Activated B cell treated with CpG ODN at 0.5 μM for 24 hours (primary cell): Measurements from ENCODE around the gene SERBP1. TPM values are rescaled to one million over a fixed set of nuclear protein-coding genes. Genes with fewer than 3 reads are reported as not detected.

Source experiments
- ATAC-seq: fragments of 200-7000 bp; cut with Tn5 transposase; one replicate; pipeline ENCODE4 v1.10.0; 2021; ENCODE audit warnings: low read depth, mild to moderate bottlenecking, moderate library complexity
- CTCF ChIA-PET: fragments of 350-600 bp; sonication (Branson Sonifier 250); formaldehyde crosslinking; loops from one replicate; lab custom pipeline; 2021; ENCODE audit warnings: antibody characterized with exemption; lab: Charles Lee
- POLR2A ChIA-PET: fragments of 350-600 bp; sonication (Branson Sonifier 250); formaldehyde crosslinking; loops from one replicate; lab custom pipeline; 2021; ENCODE audit warnings: antibody characterized with exemption; lab: Charles Lee
- DNase-seq: peaks from one replicate; pipeline ENCODE4 v3.0.0; 2022
- H3K27ac Mint-ChIP-seq: one replicate; pipeline ENCODE4 v1.8.0; 2020; ENCODE audit warnings: mixed read lengths
- H3K27me3 Mint-ChIP-seq: one replicate; pipeline ENCODE4 v1.8.0; 2021; ENCODE audit warnings: mixed read lengths
- H3K36me3 Mint-ChIP-seq: one replicate; pipeline ENCODE4 v1.8.0; 2021; ENCODE audit warnings: low read depth, mixed read lengths
- H3K4me1 Mint-ChIP-seq: one replicate; pipeline ENCODE4 v1.8.0; 2021; ENCODE audit warnings: mixed read lengths
- H3K4me3 Mint-ChIP-seq: one replicate; pipeline ENCODE4 v1.8.0; 2020; ENCODE audit warnings: mild to moderate bottlenecking, mixed read lengths
- H3K9me3 Mint-ChIP-seq: one replicate; pipeline ENCODE4 v1.8.0; 2020; ENCODE audit warnings: mixed read lengths
- CTCF ChIP-seq: fragments of 200-600 bp; IDR thresholded peaks from one replicate; pipeline ENCODE4 v1.8.0; 2022; ENCODE audit warnings: antibody characterized with exemption, mild to moderate bottlenecking
- intact Hi-C: fragments of 100-400 bp; cut with micrococcal nuclease; formaldehyde crosslinking; loops from one replicate; pipeline ENCODE4 v1.15.1; 2024
- total RNA-seq: library from RNA; stranded (reverse); gene quantifications from 2 replicates; pipeline ENCODE4 v1.2.3, GENCODE V29; 2022

The SERBP1 gene
- total RNA-seq, 1 donor from 2014 or later, result 222 TPM

DNA sequence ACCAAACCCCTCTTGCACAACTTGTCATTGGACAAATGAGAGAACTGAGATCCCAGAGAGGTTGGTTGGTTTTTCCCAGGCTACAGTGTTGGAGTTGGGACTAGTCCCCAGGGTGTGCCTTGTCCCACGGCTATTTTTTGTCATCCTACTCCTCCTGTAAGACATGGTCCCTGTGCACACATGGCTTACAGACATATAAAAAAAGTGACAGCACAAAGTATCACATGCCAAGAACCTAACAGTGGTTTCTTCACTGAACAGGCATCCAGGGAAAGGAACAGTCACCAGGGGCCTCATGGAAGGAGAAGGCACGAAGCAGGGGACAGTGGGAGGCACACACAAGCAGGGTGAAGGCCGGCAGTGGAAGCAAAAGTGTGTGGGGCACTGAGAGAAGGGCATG is 36.5 kb downstream of the SERBP1 start:
- ChIA-PET POLR2A (no interaction called here), CTCF (no interaction called here)
- no peak overlapping the region for H3K27ac Mint-ChIP-seq
- no peaks in the 10 kb centered on the region for H3K27me3 Mint-ChIP-seq
- intact Hi-C loops, result no loop called here
- no peak for TF ChIP-seq CTCF
- ATAC-seq (no peak), DNase-seq (no peak)
- H3K36me3 Mint-ChIP-seq, result no peaks in the 10 kb centered on the region
- H3K4me1 Mint-ChIP-seq, result no peaks in the 10 kb centered on the region
- no peaks in the 10 kb centered on the region for H3K9me3 Mint-ChIP-seq
- H3K4me3 Mint-ChIP-seq, result no peak overlapping the region

GRCh38 chr1:67393240-67393639 is 37.0 kb downstream of the SERBP1 start:
- H3K27ac Mint-ChIP-seq, result no peak overlapping the region
- no peaks in the 10 kb centered on the region for H3K9me3 Mint-ChIP-seq
- ATAC-seq, result no peak
- no peak for TF ChIP-seq CTCF
- no peak for DNase-seq
- H3K27me3 Mint-ChIP-seq, result no peaks in the 10 kb centered on the region
- CTCF ChIA-PET, result no interaction called here
- POLR2A ChIA-PET, result no interaction called here
- no peak overlapping the region for H3K4me3 Mint-ChIP-seq
- no peaks in the 10 kb centered on the region for H3K36me3 Mint-ChIP-seq
- intact Hi-C loops, result no loop called here
- H3K4me1 Mint-ChIP-seq, result no peaks in the 10 kb centered on the region

- DNase-seq (no peak), ATAC-seq (no peak)
- H3K4me1 Mint-ChIP-seq, result no peaks in the 10 kb centered on the region
- intact Hi-C loops, result no loop called here
- H3K4me3 Mint-ChIP-seq, result no peak overlapping the region
- H3K36me3 Mint-ChIP-seq, result peaks cover 6% of the 10 kb centered on the region
- no peak for TF ChIP-seq CTCF
- no peak overlapping the region for H3K27ac Mint-ChIP-seq
- POLR2A ChIA-PET, result interaction anchor here (0.7 kb wide), 1 partner anchor 13 kb away, joined by 5 read pairs; no protein-coding TSS in a partner anchor
- CTCF ChIA-PET, result no interaction called here
- H3K27me3 Mint-ChIP-seq, result no peaks in the 10 kb centered on the region
- no peaks in the 10 kb centered on the region for H3K9me3 Mint-ChIP-seq
Observed at GRCh38 chr1:67390041-67390887, 39.9 kb downstream of the SERBP1 start.

DNA sequence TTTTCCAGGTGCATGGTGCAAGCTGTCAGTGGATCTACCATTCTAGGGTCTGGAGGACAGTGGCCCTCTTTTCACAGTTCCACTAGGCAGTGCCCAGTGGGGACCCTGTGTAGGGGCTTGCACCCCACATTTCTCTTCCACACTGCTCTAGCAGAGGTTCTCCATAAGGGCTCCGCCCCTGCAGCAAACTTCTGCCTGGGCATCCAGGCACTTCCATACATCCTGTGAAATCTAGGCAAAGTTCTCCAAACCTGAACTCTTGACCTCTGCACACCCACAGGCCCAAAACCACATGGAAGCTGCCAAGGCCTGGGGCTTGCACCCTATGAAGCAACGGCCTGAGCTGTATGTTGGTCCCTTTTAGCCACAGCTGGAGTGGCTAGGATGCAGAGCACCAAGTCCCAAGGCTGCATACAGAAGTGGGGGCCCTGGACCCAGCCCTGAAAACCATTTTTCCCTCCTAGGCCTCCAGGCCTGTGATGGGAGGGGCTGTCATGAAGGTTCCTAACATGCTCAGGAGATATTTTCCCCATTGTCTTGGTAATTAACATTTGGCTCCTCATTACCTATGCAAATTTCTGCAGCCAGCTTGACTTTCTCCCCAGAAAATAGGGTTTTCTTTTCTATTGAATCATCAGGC is 46.1 kb downstream of the SERBP1 start:
- ChIA-PET POLR2A (no interaction called here), CTCF (no interaction called here)
- H3K9me3 Mint-ChIP-seq, result peaks cover 21% of the 10 kb centered on the region
- intact Hi-C loops, result no loop called here
- no peaks in the 10 kb centered on the region for H3K27me3 Mint-ChIP-seq
- no peaks in the 10 kb centered on the region for H3K4me1 Mint-ChIP-seq
- TF ChIP-seq CTCF, result no peak
- DNase-seq, result no peak
- ATAC-seq, result no peak
- peaks cover 16% of the 10 kb centered on the region for H3K36me3 Mint-ChIP-seq
- no peak overlapping the region for H3K4me3 Mint-ChIP-seq
- H3K27ac Mint-ChIP-seq, result no peak overlapping the region

DNA sequence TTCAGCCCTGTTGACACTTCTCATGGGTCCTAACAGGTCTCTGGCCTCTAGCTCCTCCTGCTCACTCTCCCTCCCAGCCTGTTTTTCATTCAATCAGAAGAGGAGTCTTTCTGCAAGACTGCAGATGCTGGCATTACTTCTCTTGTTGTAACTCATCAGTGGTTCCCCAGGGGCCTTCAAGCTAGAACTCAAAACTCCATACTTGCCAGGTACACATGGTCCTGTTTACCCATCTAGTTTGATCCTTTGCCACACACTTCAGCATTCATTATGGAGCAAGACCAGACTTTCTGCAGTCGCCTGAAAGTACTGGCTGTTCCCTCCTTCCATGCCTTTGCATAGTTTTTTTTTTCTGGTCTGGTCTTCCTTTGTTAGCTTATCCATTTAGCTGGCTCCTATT is 47.9 kb downstream of the SERBP1 start:
- CTCF ChIA-PET, result no interaction called here

More for the DNA sequence above, 47.9 kb downstream of the SERBP1 start:
- intact Hi-C loops, result no loop called here
- peaks cover 16% of the 10 kb centered on the region for H3K36me3 Mint-ChIP-seq
- no peak for TF ChIP-seq CTCF
- ATAC-seq (no peak), DNase-seq (no peak)
- H3K27ac Mint-ChIP-seq, result no peak overlapping the region
- H3K9me3 Mint-ChIP-seq, result peaks cover 21% of the 10 kb centered on the region
- H3K4me3 Mint-ChIP-seq, result no peak overlapping the region
- H3K4me1 Mint-ChIP-seq, result no peaks in the 10 kb centered on the region
- H3K27me3 Mint-ChIP-seq, result no peaks in the 10 kb centered on the region
- POLR2A ChIA-PET, result no interaction called here
